Erythroblast (primary cell): ENCODE measurements around the gene NUP153.

ENCODE experiments used
- GATA1 ChIP-seq: IDR thresholded peaks from 2 replicates; pipeline ENCODE4 v1.6.1; 2011; ENCODE audit warnings: low read depth, mild to moderate bottlenecking, control low read depth, low read length, moderate library complexity
- POLR2A ChIP-seq: IDR thresholded peaks from 2 replicates; pipeline ENCODE4 v1.6.1; 2011; ENCODE audit warnings: mild to moderate bottlenecking, low read length

GRCh38 chr6:17673543-17674254 is 33.0 kb downstream of the NUP153 start:
- TF ChIP-seq POLR2A = no peak
- TF ChIP-seq GATA1 = no peak
